ENCODE data around the gene NDUFV1. TPM values are rescaled to one million over a fixed set of nuclear protein-coding genes. Genes with fewer than 3 reads are reported as not detected.

The NDUFV1 gene
- total and polyA plus RNA-seq, 2 donors (not counting 1 experiment from before 2014, with no cell fraction given), result 238 to 315 TPM

- Histone ChIP-seq H4K20me1 (ENCODE audit: control insufficient read depth, insufficient read depth, low read length, poor library complexity, severe bottlenecking) (no peaks in the 10 kb centered on the region), H3K4me2 (replicated peaks; ENCODE audit: low read depth, low read length, poor library complexity, severe bottlenecking) (no peak overlapping the region), H3K4me3 (ENCODE audit: control extremely low read depth in 1 of 5, extremely low read depth in 1 of 5, insufficient read depth in 1 of 5, low read depth in 2 of 5, low read length in 4 of 5) (no peak overlapping the region), H3K79me2 (ENCODE audit: control insufficient read depth, insufficient read depth, low read length) (no peaks in the 10 kb centered on the region), H3K27me3 (replicated peaks in 1 of 4; ENCODE audit: control extremely low read depth in 1 of 4, control insufficient read depth in 3 of 4, insufficient read depth in 4 of 4, low read length in 3 of 4) (peaks cover 0 to 4% (median 0%) of the 10 kb centered on the region in 4 experiments), H3K4me1 (ENCODE audit: control insufficient read depth in 2 of 2, insufficient read depth in 2 of 2, low read length in 2 of 2) (peaks cover 8 to 14% of the 10 kb centered on the region in 2 donors), H3K9me3 (ENCODE audit: control extremely low read depth in 1 of 3, control insufficient read depth in 2 of 3, insufficient read depth in 1 of 3, low read length in 2 of 3) (no peaks in the 10 kb centered on the region), H3K27ac (ENCODE audit: low read length in 2 of 2) (no peak overlapping the region), H3K36me3 (replicated peaks in 1 of 2; ENCODE audit: control extremely low read depth in 1 of 2, control insufficient read depth in 1 of 2, extremely low read depth in 1 of 2, insufficient read depth in 2 of 2, low read length in 1 of 2) (no peaks in the 10 kb centered on the region), H2AFZ (ENCODE audit: insufficient read depth, low read depth, low read length, poor library complexity, severe bottlenecking) (no peak overlapping the region), H3K9ac (ENCODE audit: low read length) (no peak overlapping the region)
- Mint-ChIP-seq H3K4me3 (no peak overlapping the region), H3K9me3 (ENCODE audit: insufficient read depth) (no peaks in the 10 kb centered on the region), H3K27me3 (no peaks in the 10 kb centered on the region), H3K27ac (no peak overlapping the region), H3K4me1 (peaks cover 14% of the 10 kb centered on the region)
- DNase-seq, result no peak
- intact Hi-C loops (cut with micrococcal nuclease), result no loop called here
- WGBS (ENCODE audit: insufficient coverage), result 93% methylated on average over 3 of the region's 4 CpGs
- CTCF ChIA-PET, result interaction anchor here (5.3 kb wide), 1 partner anchor 9 kb away, joined by 20 read pairs; no protein-coding TSS in a partner anchor
- ATAC-seq (ENCODE audit: low read depth), result no peak
- no peak for TF ChIP-seq CTCF (IDR thresholded peaks at IDR 0.05)
- TF ChIP-seq EZH2 (IDR thresholded peaks at IDR 0.05; ENCODE audit: borderline replicate concordance, insufficient read depth, low read depth, low read length, poor library complexity, severe bottlenecking), result no peak
- POLR2A ChIA-PET, result no interaction called here
Observed at GRCh38 chr11:67564230-67564629, 42.5 kb upstream of the NDUFV1 start.

- Mint-ChIP-seq H3K27me3 (peaks cover 18% of the 10 kb centered on the region), H3K4me3 (no peak overlapping the region), H3K9me3 (ENCODE audit: insufficient read depth) (no peaks in the 10 kb centered on the region), H3K4me1 (peaks cover 3% of the 10 kb centered on the region), H3K27ac (no peak overlapping the region)
- Histone ChIP-seq H2AFZ (ENCODE audit: insufficient read depth, low read depth, low read length, poor library complexity, severe bottlenecking) (no peak overlapping the region), H3K27ac (ENCODE audit: low read length in 2 of 2) (no peak overlapping the region), H3K9me3 (ENCODE audit: control extremely low read depth in 1 of 3, control insufficient read depth in 2 of 3, insufficient read depth in 1 of 3, low read length in 2 of 3) (peaks cover 0 to 5% (median 0%) of the 10 kb centered on the region in 3 donors), H3K4me3 (ENCODE audit: control extremely low read depth in 1 of 5, extremely low read depth in 1 of 5, insufficient read depth in 1 of 5, low read depth in 2 of 5, low read length in 4 of 5) (no peak overlapping the region), H3K4me2 (replicated peaks; ENCODE audit: low read depth, low read length, poor library complexity, severe bottlenecking) (no peak overlapping the region), H3K27me3 (replicated peaks in 1 of 4; ENCODE audit: control extremely low read depth in 1 of 4, control insufficient read depth in 3 of 4, insufficient read depth in 4 of 4, low read length in 3 of 4) (peaks cover 0 to 21% (median 7%) of the 10 kb centered on the region in 4 experiments), H4K20me1 (ENCODE audit: control insufficient read depth, insufficient read depth, low read length, poor library complexity, severe bottlenecking) (no peaks in the 10 kb centered on the region), H3K4me1 (ENCODE audit: control insufficient read depth in 2 of 2, insufficient read depth in 2 of 2, low read length in 2 of 2) (no peaks in the 10 kb centered on the region), H3K79me2 (ENCODE audit: control insufficient read depth, insufficient read depth, low read length) (no peaks in the 10 kb centered on the region), H3K36me3 (replicated peaks in 1 of 2; ENCODE audit: control extremely low read depth in 1 of 2, control insufficient read depth in 1 of 2, extremely low read depth in 1 of 2, insufficient read depth in 2 of 2, low read length in 1 of 2) (no peaks in the 10 kb centered on the region), H3K9ac (ENCODE audit: low read length) (no peak overlapping the region)
- CTCF ChIA-PET, result interaction anchor here (1.2 to 4.3 kb wide), 13 partner anchors 9 to 87 kb away, joined by 3 to 20 read pairs (median 11); partner anchors contain the start of genes GSTP1 and NUDT8
- TF ChIP-seq EZH2 (IDR thresholded peaks at IDR 0.05; ENCODE audit: borderline replicate concordance, insufficient read depth, low read depth, low read length, poor library complexity, severe bottlenecking) (no peak), CTCF (IDR thresholded peaks at IDR 0.05) (no peak)
- POLR2A ChIA-PET, result no interaction called here
- DNase-seq (no peak), ATAC-seq (ENCODE audit: low read depth) (no peak)
- intact Hi-C loops (cut with micrococcal nuclease), result loop anchor here (5.0 kb wide), 1 partner anchor 141 kb away; no protein-coding TSS in a partner anchor
- 91% methylated on average over 6 of the region's 6 CpGs for WGBS (ENCODE audit: insufficient coverage)
Observed at GRCh38 chr11:67571443-67571842, 35.3 kb upstream of the NDUFV1 start.
